B cell (primary cell): ENCODE data around the gene SLC24A3. TPM values are rescaled to one million over a fixed set of nuclear protein-coding genes. Genes with fewer than 3 reads are reported as not detected.

ENCODE experiments used
- ATAC-seq: fragments of 200-7000 bp; cut with Tn5 transposase; one replicate; pipeline ENCODE4 v1.10.0; 2021; ENCODE audit warnings: low read depth, mild to moderate bottlenecking, moderate number of reproducible peaks, moderate library complexity
- CTCF ChIA-PET: fragments of 350-600 bp; sonication (Branson Sonifier 250); formaldehyde crosslinking; loops from one replicate; lab custom pipeline; 2021; ENCODE audit warnings: antibody characterized with exemption, inconsistent platforms; lab: Charles Lee
- POLR2A ChIA-PET: fragments of 350-600 bp; sonication (Branson Sonifier 250); formaldehyde crosslinking; loops from one replicate; lab custom pipeline; 2021; ENCODE audit warnings: antibody characterized with exemption; lab: Charles Lee
- DNase-seq: peaks from one replicate; pipeline ENCODE4 v3.0.0; 2013
- H2AFZ ChIP-seq: 2 replicates; pipeline ENCODE4 v1.6.1; 2012; ENCODE audit warnings: mild to moderate bottlenecking, low read depth, low read length; ENCODE audit not compliant: insufficient read depth, poor library complexity, severe bottlenecking
- H3K27ac ChIP-seq, 2 donors: 1 replicate in 1 of 2; 2 replicates in 1 of 2; pipeline ENCODE4 v1.5.1; 2012 to 2013; ENCODE audit warnings: low read length in 2 of 2, mild to moderate bottlenecking in 2 of 2, moderate library complexity in 1 of 2
- H3K27me3 ChIP-seq, 4 experiments: fragments of 200-600 bp in 1 of 4; sonication (generic) in 1 of 4; replicated peaks in 1 of 4; 1 replicate in 2 of 4; 2 replicates in 2 of 4; pipeline versions ENCODE4 v1.6.1 to v1.7.0; 2013 to 2016; ENCODE audit warnings: low read length in 3 of 4, mild to moderate bottlenecking in 2 of 4, mixed read lengths in 1 of 4, moderate library complexity in 1 of 4; ENCODE audit not compliant: insufficient read depth in 4 of 4, control insufficient read depth in 3 of 4; ENCODE audit errors: control extremely low read depth in 1 of 4
- H3K36me3 ChIP-seq, 2 experiments: replicated peaks in 1 of 2; 1 replicate in 1 of 2; 2 replicates in 1 of 2; pipeline versions ENCODE4 v1.6.1 to v1.7.1; 2013; ENCODE audit warnings: low read length in 1 of 2; ENCODE audit not compliant: insufficient read depth in 2 of 2, control insufficient read depth in 1 of 2; ENCODE audit errors: control extremely low read depth in 1 of 2, extremely low read depth in 1 of 2
- H3K4me1 ChIP-seq, 2 donors: fragments of 200-600 bp in 1 of 2; sonication (generic) in 1 of 2; 1 replicate in 1 of 2; 2 replicates in 1 of 2; pipeline versions ENCODE4 v1.5.1 to v1.6.1; 2013 to 2017; ENCODE audit warnings: low read length in 2 of 2; ENCODE audit not compliant: control insufficient read depth in 2 of 2, insufficient read depth in 2 of 2
- H3K4me2 ChIP-seq: replicated peaks from 2 replicates; pipeline ENCODE3; 2012; ENCODE audit warnings: mild to moderate bottlenecking, low read depth, low read length; ENCODE audit not compliant: poor library complexity, severe bottlenecking
- H3K4me3 ChIP-seq, 5 experiments: fragments of 200-600 bp in 1 of 5; sonication (generic) in 1 of 5; 1 replicate in 3 of 5; 2 replicates in 2 of 5; pipeline versions ENCODE4 v1.5.1 to v1.7.0; 2011 to 2016; ENCODE audit warnings: low read length in 4 of 5, mild to moderate bottlenecking in 4 of 5, low read depth in 2 of 5, control low read depth in 1 of 5, moderate library complexity in 1 of 5; ENCODE audit not compliant: insufficient read depth in 1 of 5; ENCODE audit errors: control extremely low read depth in 1 of 5, extremely low read depth in 1 of 5
- H3K79me2 ChIP-seq: fragments of 200-600 bp; sonication (generic); one replicate; pipeline ENCODE4 v1.6.0; 2016; ENCODE audit warnings: low read length; ENCODE audit not compliant: control insufficient read depth, insufficient read depth
- H3K9ac ChIP-seq: fragments of 200-600 bp; sonication (generic); 2 replicates; pipeline ENCODE4 v1.6.1; 2017; ENCODE audit warnings: mild to moderate bottlenecking, low read length, moderate library complexity
- H3K9me3 ChIP-seq, 3 donors: one replicate each; pipeline versions ENCODE4 v1.6.1 to v1.7.1; 2013; ENCODE audit warnings: low read length in 2 of 3; ENCODE audit not compliant: control insufficient read depth in 2 of 3, insufficient read depth in 1 of 3; ENCODE audit errors: control extremely low read depth in 1 of 3
- H4K20me1 ChIP-seq: 2 replicates; pipeline ENCODE4 v1.6.0; 2012; ENCODE audit warnings: mild to moderate bottlenecking, low read length; ENCODE audit not compliant: insufficient read depth, control insufficient read depth, poor library complexity, severe bottlenecking
- H3K27ac Mint-ChIP-seq: one replicate; pipeline ENCODE4 v1.8.0; 2021; ENCODE audit warnings: mixed read lengths
- H3K27me3 Mint-ChIP-seq: one replicate; pipeline ENCODE4 v1.8.0; 2021; ENCODE audit warnings: mixed read lengths
- H3K4me1 Mint-ChIP-seq: one replicate; pipeline ENCODE4 v1.8.0; 2021; ENCODE audit warnings: mixed read lengths
- H3K4me3 Mint-ChIP-seq: one replicate; pipeline ENCODE4 v1.8.0; 2021; ENCODE audit warnings: mixed read lengths
- H3K9me3 Mint-ChIP-seq: one replicate; pipeline ENCODE4 v1.8.0; 2022; ENCODE audit warnings: mixed read lengths; ENCODE audit not compliant: insufficient read depth
- EZH2 ChIP-seq: IDR thresholded peaks from 2 replicates; pipeline ENCODE4 v1.6.1; 2012; ENCODE audit warnings: borderline replicate concordance, low read depth, mild to moderate bottlenecking, moderate library complexity, low read length; ENCODE audit not compliant: insufficient read depth, poor library complexity, severe bottlenecking
- WGBS: methylation state at CpG from one replicate; pipeline ENCODE4 v1.1.5; 2013; ENCODE audit warnings: missing lambda C conversion rate; ENCODE audit not compliant: insufficient coverage; 5-methylcytosine and 5-hydroxymethylcytosine counted together
- intact Hi-C: fragments of 100-400 bp; cut with micrococcal nuclease; formaldehyde crosslinking; loops from one replicate; pipeline ENCODE4 v1.10.0; 2022
- polyA plus RNA-seq: library from polyadenylated mRNA; depleted of rRNA; stranded (reverse); fragments of >200 nt; gene quantifications from 2 replicates; pipeline ENCODE4 v1.2.3, GENCODE V29; 2012
- total RNA-seq, 2 donors: library from RNA; stranded (reverse); fragments of 120-200 nt in 1 of 2; gene quantifications; 1 replicate in 1 of 2; 2 replicates in 1 of 2; pipeline versions ENCODE4 v1.2.3 to v1.2.4, GENCODE V29; 2013 to 2022
- TF ChIP-seq, protein P1 (sequence below): fragments of 200-600 bp; IDR thresholded peaks from one replicate; pipeline ENCODE4 v1.8.0; 2022; ENCODE audit warnings: antibody characterized with exemption, mild to moderate bottlenecking

Gene SLC24A3
- total and polyA plus RNA-seq, 2 donors (not counting 1 experiment from before 2014, with no cell fraction given), result not detected

DNA sequence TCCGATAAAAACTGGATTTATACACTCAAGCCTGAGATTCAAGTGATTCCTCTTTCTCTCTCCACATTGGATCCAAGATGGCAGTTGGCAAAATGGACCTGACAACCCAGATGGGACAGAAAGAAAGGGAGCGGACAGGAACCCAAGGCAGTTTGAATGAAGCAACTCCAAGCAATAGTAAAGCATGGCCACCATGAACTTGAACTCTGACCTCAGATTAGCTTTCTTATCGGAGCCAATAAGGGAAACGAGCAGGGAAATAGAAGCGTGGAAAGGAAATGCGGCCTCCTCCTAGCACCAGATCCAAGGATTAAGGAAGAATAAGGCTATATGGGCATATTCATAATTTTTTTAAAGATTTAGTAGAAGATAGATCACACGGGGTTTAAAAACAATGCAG, 332.2 kb downstream of the SLC24A3 start:
- no peaks in the 10 kb centered on the region for H3K27me3 ChIP-seq
- no peak for TF ChIP-seq EZH2
- TF ChIP-seq, protein P1, sequence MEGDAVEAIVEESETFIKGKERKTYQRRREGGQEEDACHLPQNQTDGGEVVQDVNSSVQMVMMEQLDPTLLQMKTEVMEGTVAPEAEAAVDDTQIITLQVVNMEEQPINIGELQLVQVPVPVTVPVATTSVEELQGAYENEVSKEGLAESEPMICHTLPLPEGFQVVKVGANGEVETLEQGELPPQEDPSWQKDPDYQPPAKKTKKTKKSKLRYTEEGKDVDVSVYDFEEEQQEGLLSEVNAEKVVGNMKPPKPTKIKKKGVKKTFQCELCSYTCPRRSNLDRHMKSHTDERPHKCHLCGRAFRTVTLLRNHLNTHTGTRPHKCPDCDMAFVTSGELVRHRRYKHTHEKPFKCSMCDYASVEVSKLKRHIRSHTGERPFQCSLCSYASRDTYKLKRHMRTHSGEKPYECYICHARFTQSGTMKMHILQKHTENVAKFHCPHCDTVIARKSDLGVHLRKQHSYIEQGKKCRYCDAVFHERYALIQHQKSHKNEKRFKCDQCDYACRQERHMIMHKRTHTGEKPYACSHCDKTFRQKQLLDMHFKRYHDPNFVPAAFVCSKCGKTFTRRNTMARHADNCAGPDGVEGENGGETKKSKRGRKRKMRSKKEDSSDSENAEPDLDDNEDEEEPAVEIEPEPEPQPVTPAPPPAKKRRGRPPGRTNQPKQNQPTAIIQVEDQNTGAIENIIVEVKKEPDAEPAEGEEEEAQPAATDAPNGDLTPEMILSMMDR, result no peak
- H3K4me1 ChIP-seq, result no peaks in the 10 kb centered on the region
- Mint-ChIP-seq H3K4me1 (no peaks in the 10 kb centered on the region), H3K27ac (no peak overlapping the region), H3K4me3 (no peak overlapping the region), H3K9me3 (no peaks in the 10 kb centered on the region), H3K27me3 (peaks cover 1% of the 10 kb centered on the region)
- intact Hi-C loops, result no loop called here
- no peak overlapping the region for H3K4me3 ChIP-seq
- DNase-seq (no peak), ATAC-seq (no peak)
- no peaks in the 10 kb centered on the region for H3K36me3 ChIP-seq
- no peak overlapping the region for H2AFZ ChIP-seq
- POLR2A ChIA-PET, result no interaction called here
- 100% methylated on average over 1 of the region's 7 CpGs for WGBS
- H3K4me2 ChIP-seq, result no peak overlapping the region
- no peaks in the 10 kb centered on the region for H3K9me3 ChIP-seq
- no peaks in the 10 kb centered on the region for H4K20me1 ChIP-seq
- no peak overlapping the region for H3K9ac ChIP-seq
- H3K79me2 ChIP-seq, result no peaks in the 10 kb centered on the region
- CTCF ChIA-PET, result no interaction called here
- H3K27ac ChIP-seq, result no peak overlapping the region

DNA sequence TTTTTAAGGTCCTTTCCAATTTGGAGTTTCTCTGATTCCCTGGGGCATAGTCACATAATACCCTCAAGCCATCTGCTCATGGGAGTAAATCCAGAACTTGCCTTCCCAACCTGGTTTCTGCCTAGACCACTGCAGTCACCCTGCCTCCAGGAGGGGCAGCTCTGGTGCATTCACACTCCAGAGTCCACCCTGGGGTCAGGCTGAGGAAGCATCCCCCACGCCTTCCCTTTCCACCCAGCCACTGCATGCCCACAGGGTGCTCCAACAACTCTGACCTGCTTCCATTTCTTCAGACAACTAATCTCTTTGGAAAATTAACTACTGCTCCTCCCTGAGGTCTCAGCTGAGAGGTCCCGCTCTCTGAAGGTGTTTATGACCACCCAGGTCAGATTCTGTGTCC, 334.2 kb downstream of the SLC24A3 start:
- no peaks in the 10 kb centered on the region for H3K4me1 ChIP-seq
- no peak overlapping the region for H3K9ac ChIP-seq
- Mint-ChIP-seq H3K4me1 (no peaks in the 10 kb centered on the region), H3K27ac (no peak overlapping the region), H3K4me3 (no peak overlapping the region), H3K9me3 (no peaks in the 10 kb centered on the region), H3K27me3 (no peaks in the 10 kb centered on the region)
- H3K4me3 ChIP-seq, result no peak overlapping the region
- no peaks in the 10 kb centered on the region for H3K27me3 ChIP-seq
- WGBS, result 91% methylated on average over 1 of the region's 2 CpGs
- H2AFZ ChIP-seq, result no peak overlapping the region
- no peaks in the 10 kb centered on the region for H3K36me3 ChIP-seq
- H3K27ac ChIP-seq, result no peak overlapping the region
- no peaks in the 10 kb centered on the region for H3K79me2 ChIP-seq
- H3K9me3 ChIP-seq, result no peaks in the 10 kb centered on the region
- CTCF ChIA-PET, result no interaction called here
- H4K20me1 ChIP-seq, result no peaks in the 10 kb centered on the region
- DNase-seq (no peak), ATAC-seq (no peak)
- no peak for TF ChIP-seq EZH2
- TF ChIP-seq, protein P1, result no peak
- no peak overlapping the region for H3K4me2 ChIP-seq
- intact Hi-C loops, result no loop called here
- POLR2A ChIA-PET, result no interaction called here
